Ovary (tissue), 10 donors: Measurements from ENCODE around the gene TMEM222. TPM values are rescaled to one million over a fixed set of nuclear protein-coding genes. Genes with fewer than 3 reads are reported as not detected.

ENCODE experiments used
- DNase-seq, 5 donors: peaks; one replicate each; pipeline ENCODE4 v3.0.0-alpha.2; 2019 to 2020
- H3K27ac ChIP-seq, 2 donors: fragments of 200-600 bp; one replicate each; pipeline versions ENCODE4 v1.5.1 to v1.8.0; 2019 to 2022
- H3K27me3 ChIP-seq: fragments of 200-600 bp; one replicate; pipeline ENCODE4 v1.8.0; 2022
- H3K36me3 ChIP-seq: fragments of 200-600 bp; sonication (generic); one replicate; pipeline ENCODE4 v1.5.1; 2019
- H3K4me1 ChIP-seq: one replicate; pipeline ENCODE4 v1.8.1; 2013; ENCODE audit warnings: mild to moderate bottlenecking, moderate library complexity; ENCODE audit not compliant: insufficient read depth
- H3K4me3 ChIP-seq: fragments of 200-600 bp; sonication (generic); one replicate; pipeline ENCODE4 v1.5.1; 2017
- H3K9me3 ChIP-seq, 2 donors: fragments of 200-600 bp in 1 of 2; sonication (generic) in 1 of 2; one replicate each; pipeline versions ENCODE4 v1.5.1 to v1.8.1; 2013 to 2019; ENCODE audit warnings: mild to moderate bottlenecking in 1 of 2, moderate library complexity in 1 of 2
- EP300 ChIP-seq: sonication (generic); formaldehyde crosslinking; IDR thresholded peaks from one replicate; pipeline ENCODE4 v1.6.1; 2017; ENCODE audit warnings: antibody characterized with exemption
- POLR2A ChIP-seq: fragments of 450-650 bp; IDR thresholded peaks from one replicate; pipeline ENCODE4 v1.6.1; 2017; ENCODE audit warnings: antibody characterized with exemption, mild to moderate bottlenecking, moderate library complexity
- WGBS, 3 donors: extraction: QIAGEN DNeasy Blood & Tissue Kit in 1 of 3; methylation state at CpG; one replicate each; pipeline versions ENCODE4 v1.1.5 to v1.1.7; 2013 to 2017; 5-methylcytosine and 5-hydroxymethylcytosine counted together
- intact Hi-C, 4 donors: fragments of 100-400 bp; cut with DNase I; formaldehyde crosslinking; loops; one replicate each; pipeline versions ENCODE4 v1.11.0 to v1.15.1; 2022 to 2023
- long read RNA-seq, 3 donors: library from polyadenylated mRNA in 2 of 3; unstranded in 2 of 3; transcript quantifications; one replicate each; pipeline ENCODE4 v2.0.0 and lab custom pipeline, GENCODE V29; 2021 to 2026
- polyA plus RNA-seq, 2 donors: library from polyadenylated mRNA; stranded (reverse); fragments of 200-250 nt in 1 of 2; fragments of 350-450 nt in 1 of 2; fragmentation: Illumina TruSeq in 1 of 2; extraction: RNeasy Lipid Tissue Mini Kit (QIAGEN cat#74804) in 1 of 2; gene quantifications; one replicate each; pipeline ENCODE4 v1.2.3, GENCODE V29; 2013 to 2014
- total RNA-seq, 7 donors: library from RNA; depleted of rRNA in 2 of 7; stranded (reverse); fragments of >200 nt in 2 of 7; fragmentation: NEBNext Ultra II Directional in 3 of 7; extraction: Animal tissue kit (Norgen Biotek cat#: 25700) in 3 of 7; gene quantifications; one replicate each; pipeline versions ENCODE4 v1.1.0 to v1.2.4, GENCODE V29; 2016 to 2023
- TF ChIP-seq, protein P1 (sequence below), 3 donors: fragments of 450-650 bp in 2 of 3; fragments of 200-600 bp in 1 of 3; IDR thresholded peaks; one replicate each; pipeline versions ENCODE4 v1.5.1 to v1.8.0; 2016 to 2022; ENCODE audit warnings: antibody characterized with exemption in 3 of 3, mild to moderate bottlenecking in 1 of 3
- donor health status: DM: no; HTN: no; CAD: no; lungs with moderate emphysema.
- donor health status: DM: no; HTN: no; CAD: no.
- donor health status: Bipolar disorder and iron deficiency.
- donor health status: DM: yes; HTN: yes; CAD: no.
- donor health status: DM: no; HTN: no; CAD: no.
- donor health status: DM: yes; HTN: yes; CAD: no.

TMEM222 gene
- total RNA-seq, result 10 to 100 TPM; 12.9 to 52.5 (median 36.5) TPM
- 10 to 100 TPM; 14.8 to 50.8 TPM for polyA plus RNA-seq
- long read RNA-seq, donor 1, transcript TMEM222-211 (6 exons, 1,613 nt), result major isoform, 202 of 256 reads
- long read RNA-seq, donor 1, transcript TMEM222-207 (7 exons, 986 nt), result minor isoform, 6 of 256 reads
- long read RNA-seq, donor 1, transcript TMEM222-202 (7 exons, 1,665 nt), result minor isoform, 26 of 256 reads
- long read RNA-seq, donor 1, partial matches to known transcripts, result 6 of 256 reads
- long read RNA-seq, donor 1, other reads (novel, unspliced or antisense), result 12 of 256 reads
- long read RNA-seq, donor 2, transcript TMEM222-211 (6 exons, 1,613 nt), result major isoform, 12 of 18 reads
- long read RNA-seq, donor 2, partial matches to known transcripts, result 0 of 18 reads
- long read RNA-seq, donor 2, other reads (novel, unspliced or antisense), result 0 of 18 reads
- long read RNA-seq, donor 3, transcript TMEM222-202 (7 exons, 1,665 nt), result minor isoform, 6 of 77 reads
- long read RNA-seq, donor 3, transcript TMEM222-211 (6 exons, 1,613 nt), result major isoform, 54 of 77 reads
- long read RNA-seq, donor 3, partial matches to known transcripts, result 2 of 77 reads
- long read RNA-seq, donor 3, other reads (novel, unspliced or antisense), result 11 of 77 reads

GRCh38 chr1:27321813-27322568 is at the start of gene TMEM222:
TMEM222 (plus strand) TSS chr1:27322163; CDS start chr1:27322198, 35 bp downstream.
- Histone ChIP-seq H3K4me3 (peak within 1 kb of the TSS; percentile 92), H3K27ac (peak within 1 kb of the TSS in 1 of 2 donors; percentile 56), H3K4me1 (peaks cover 9% of the 10 kb centered on the region), H3K9me3 (no peaks in the 10 kb centered on the region), H3K36me3 (no peaks in the 10 kb centered on the region), H3K27me3 (no peaks in the 10 kb centered on the region)
- TF ChIP-seq, protein P1, sequence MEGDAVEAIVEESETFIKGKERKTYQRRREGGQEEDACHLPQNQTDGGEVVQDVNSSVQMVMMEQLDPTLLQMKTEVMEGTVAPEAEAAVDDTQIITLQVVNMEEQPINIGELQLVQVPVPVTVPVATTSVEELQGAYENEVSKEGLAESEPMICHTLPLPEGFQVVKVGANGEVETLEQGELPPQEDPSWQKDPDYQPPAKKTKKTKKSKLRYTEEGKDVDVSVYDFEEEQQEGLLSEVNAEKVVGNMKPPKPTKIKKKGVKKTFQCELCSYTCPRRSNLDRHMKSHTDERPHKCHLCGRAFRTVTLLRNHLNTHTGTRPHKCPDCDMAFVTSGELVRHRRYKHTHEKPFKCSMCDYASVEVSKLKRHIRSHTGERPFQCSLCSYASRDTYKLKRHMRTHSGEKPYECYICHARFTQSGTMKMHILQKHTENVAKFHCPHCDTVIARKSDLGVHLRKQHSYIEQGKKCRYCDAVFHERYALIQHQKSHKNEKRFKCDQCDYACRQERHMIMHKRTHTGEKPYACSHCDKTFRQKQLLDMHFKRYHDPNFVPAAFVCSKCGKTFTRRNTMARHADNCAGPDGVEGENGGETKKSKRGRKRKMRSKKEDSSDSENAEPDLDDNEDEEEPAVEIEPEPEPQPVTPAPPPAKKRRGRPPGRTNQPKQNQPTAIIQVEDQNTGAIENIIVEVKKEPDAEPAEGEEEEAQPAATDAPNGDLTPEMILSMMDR (IDR thresholded peaks at IDR 0.05), result peak in 2 of 3 donors; percentile 56 to 66
- TF ChIP-seq EP300 (peak; percentile 35), POLR2A (no peak)
- intact Hi-C loops, result loop anchor here in 2 of 4 donors (2.0 to 5.0 kb wide), 2 partner anchors 29 to 35 kb away; no protein-coding TSS in a partner anchor
- peak; percentile 94 to 97 (median 96) for DNase-seq
- WGBS, 3 donors, result 0 to 1% (median 1%) methylated on average over 64 to 67 of the region's 67 CpGs

- DNase-seq, result no peak
- Histone ChIP-seq H3K4me1 (no peaks in the 10 kb centered on the region), H3K27ac (no peak overlapping the region), H3K36me3 (no peaks in the 10 kb centered on the region), H3K4me3 (no peak overlapping the region), H3K9me3 (no peaks in the 10 kb centered on the region), H3K27me3 (no peaks in the 10 kb centered on the region)
- intact Hi-C loops, result no loop called here
- TF ChIP-seq EP300, result no peak
- TF ChIP-seq POLR2A, result no peak
- TF ChIP-seq, protein P1 (IDR thresholded peaks at IDR 0.05), result no peak
- 65 to 98% (median 87%) methylated on average over 1 of the region's 1 CpG for WGBS, 3 donors
Observed at GRCh38 chr1:27274204-27274603, 47.8 kb upstream of the TMEM222 start.

DNA sequence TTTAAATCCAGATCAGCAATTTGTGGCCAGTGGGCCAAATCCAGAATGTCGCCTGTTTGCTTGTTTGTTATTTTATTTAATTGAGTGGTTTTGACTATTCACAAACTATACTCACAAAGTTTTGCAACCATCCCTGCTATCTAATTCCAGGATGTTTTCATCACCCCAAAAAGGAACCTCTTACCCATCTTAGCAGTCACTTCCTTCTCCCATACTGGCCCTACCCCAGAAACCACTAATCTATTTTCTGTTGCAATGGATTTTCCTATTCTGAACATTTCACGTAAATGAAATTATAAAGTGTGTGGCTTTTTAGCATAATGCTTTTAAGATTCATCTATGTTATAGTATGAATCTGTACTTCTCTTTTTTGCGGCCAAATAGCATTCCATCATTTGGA is 46.3 kb upstream of the TMEM222 start:
- Histone ChIP-seq H3K27ac (no peak overlapping the region), H3K27me3 (no peaks in the 10 kb centered on the region), H3K9me3 (no peaks in the 10 kb centered on the region), H3K36me3 (no peaks in the 10 kb centered on the region), H3K4me1 (no peaks in the 10 kb centered on the region), H3K4me3 (no peak overlapping the region)
- TF ChIP-seq, protein P1 (IDR thresholded peaks at IDR 0.05), result no peak
- no peak for TF ChIP-seq POLR2A
- TF ChIP-seq EP300, result no peak
- 30 to 65% (median 64%) methylated on average over 3 of the region's 3 CpGs for WGBS, 3 donors
- DNase-seq, result no peak
- intact Hi-C loops, result no loop called here
